ENCODE measurements around the gene TM2D1.

Gene TM2D1

DNA sequence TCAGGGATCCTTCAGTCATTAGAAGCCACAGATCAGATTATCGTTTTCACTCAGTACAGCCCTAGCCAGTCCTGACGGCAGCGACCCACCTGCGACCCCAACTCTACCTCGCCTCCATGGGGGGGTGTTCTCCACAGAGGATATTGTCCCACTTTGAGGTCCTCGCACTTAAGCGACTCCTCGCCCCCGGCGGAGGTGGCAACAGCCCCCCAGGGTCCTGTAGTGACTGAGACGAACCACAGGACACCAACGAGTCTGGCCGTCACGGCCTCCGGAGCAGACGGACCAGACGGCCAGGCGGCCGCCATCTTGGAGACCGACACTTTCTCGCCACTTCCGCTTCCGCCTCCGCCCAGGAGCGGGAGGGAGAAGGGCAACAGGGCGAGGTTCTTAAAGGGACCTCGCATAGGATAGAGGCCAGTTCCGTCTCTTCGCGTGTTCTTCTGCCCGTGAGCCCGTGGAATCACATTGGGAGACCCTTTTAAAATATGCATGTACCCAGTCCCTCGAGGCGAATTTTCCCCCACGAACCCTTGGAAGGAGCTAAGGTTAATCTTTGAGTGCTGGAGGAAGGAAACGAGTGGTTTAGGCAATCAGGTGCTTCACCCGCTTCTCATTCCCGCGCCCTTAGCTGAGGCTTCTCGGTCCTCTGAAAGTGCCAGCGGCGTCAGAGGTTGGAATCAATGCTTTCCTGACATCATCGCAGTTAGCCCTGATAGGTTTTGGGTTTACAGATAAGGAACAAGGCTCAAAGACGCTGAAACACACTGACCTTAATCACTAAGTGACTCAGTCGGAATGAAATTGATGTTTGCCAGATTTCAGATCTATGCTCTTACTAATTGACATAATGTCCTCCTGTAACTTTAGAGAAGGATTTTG is at the start of gene TM2D1:
Gene TM2D1, minus strand, starts transcription at position 329 of the 882 bp plus-strand sequence. Its CDS starts 21 bp downstream, at position 308.
- peaks cover 53% of the 10 kb centered on the region for H3K79me2 ChIP-seq (ENCODE audit: control insufficient read depth, low read length)
- H3K9me2 ChIP-seq (replicated peaks; ENCODE audit: control insufficient read depth, low read length), result no peaks in the 10 kb centered on the region
- no peaks in the 10 kb centered on the region for H3K27me3 ChIP-seq (ENCODE audit: control insufficient read depth, low read length)
- H3K4me2 ChIP-seq (ENCODE audit: low read length), result peak within 1 kb of the TSS; percentile 82
- H3K4me1 ChIP-seq (ENCODE audit: control insufficient read depth, low read length), result peaks cover 24% of the 10 kb centered on the region
- no peaks in the 10 kb centered on the region for H4K20me1 ChIP-seq (ENCODE audit: control insufficient read depth, insufficient read depth, low read depth, low read length)
- H3K36me3 ChIP-seq (ENCODE audit: control insufficient read depth, low read length), result peaks cover 23% of the 10 kb centered on the region
- H3F3A ChIP-seq (ENCODE audit: control insufficient read depth, insufficient read depth), result no peaks in the 10 kb centered on the region; the same call in 1 of the 2 replicates
- no peak for TF ChIP-seq EZH2phosphoT487 (IDR thresholded peaks at IDR 0.05; ENCODE audit: borderline replicate concordance, low read length)
- TF ChIP-seq, protein P1, sequence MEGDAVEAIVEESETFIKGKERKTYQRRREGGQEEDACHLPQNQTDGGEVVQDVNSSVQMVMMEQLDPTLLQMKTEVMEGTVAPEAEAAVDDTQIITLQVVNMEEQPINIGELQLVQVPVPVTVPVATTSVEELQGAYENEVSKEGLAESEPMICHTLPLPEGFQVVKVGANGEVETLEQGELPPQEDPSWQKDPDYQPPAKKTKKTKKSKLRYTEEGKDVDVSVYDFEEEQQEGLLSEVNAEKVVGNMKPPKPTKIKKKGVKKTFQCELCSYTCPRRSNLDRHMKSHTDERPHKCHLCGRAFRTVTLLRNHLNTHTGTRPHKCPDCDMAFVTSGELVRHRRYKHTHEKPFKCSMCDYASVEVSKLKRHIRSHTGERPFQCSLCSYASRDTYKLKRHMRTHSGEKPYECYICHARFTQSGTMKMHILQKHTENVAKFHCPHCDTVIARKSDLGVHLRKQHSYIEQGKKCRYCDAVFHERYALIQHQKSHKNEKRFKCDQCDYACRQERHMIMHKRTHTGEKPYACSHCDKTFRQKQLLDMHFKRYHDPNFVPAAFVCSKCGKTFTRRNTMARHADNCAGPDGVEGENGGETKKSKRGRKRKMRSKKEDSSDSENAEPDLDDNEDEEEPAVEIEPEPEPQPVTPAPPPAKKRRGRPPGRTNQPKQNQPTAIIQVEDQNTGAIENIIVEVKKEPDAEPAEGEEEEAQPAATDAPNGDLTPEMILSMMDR (IDR thresholded peaks at IDR 0.05; ENCODE audit: low read depth, low read length, poor library complexity, severe bottlenecking), result no peak
- peak within 1 kb of the TSS; percentile 51 for H3K27ac ChIP-seq (ENCODE audit: low read depth, low read length)
- H3K9me3 ChIP-seq (ENCODE audit: control insufficient read depth, insufficient read depth, low read length), result no peaks in the 10 kb centered on the region
- peak within 1 kb of the TSS; percentile 88 for H3K4me3 ChIP-seq (ENCODE audit: low read length)

DNA sequence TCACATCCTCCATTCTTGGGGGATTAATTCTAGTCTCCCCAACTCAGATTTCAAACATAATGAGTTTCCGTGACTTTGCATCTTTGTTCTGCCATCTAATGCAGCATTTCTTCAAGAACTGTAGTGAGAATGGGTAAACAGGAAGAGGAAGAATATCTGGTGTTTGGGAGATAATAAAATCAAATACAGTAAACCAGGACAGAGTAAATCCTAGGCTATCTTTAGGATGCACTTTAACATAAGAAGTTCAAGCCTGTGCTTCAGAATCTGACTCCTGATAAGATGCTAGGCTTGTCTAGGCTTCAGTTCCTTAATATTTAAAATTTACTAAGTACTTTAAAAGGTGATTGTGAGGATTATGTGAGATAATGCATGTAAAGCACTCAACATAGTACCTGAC is 45.2 kb upstream of the TM2D1 start:
- no peaks in the 10 kb centered on the region for H3F3A ChIP-seq (ENCODE audit: control insufficient read depth, insufficient read depth)
- H3K27me3 ChIP-seq (ENCODE audit: control insufficient read depth, low read length), result no peaks in the 10 kb centered on the region
- H3K9me2 ChIP-seq (replicated peaks; ENCODE audit: control insufficient read depth, low read length), result no peaks in the 10 kb centered on the region
- H3K4me2 ChIP-seq (ENCODE audit: low read length), result no peak overlapping the region
- no peak for TF ChIP-seq EZH2phosphoT487 (IDR thresholded peaks at IDR 0.05; ENCODE audit: borderline replicate concordance, low read length)
- TF ChIP-seq, protein P1 (IDR thresholded peaks at IDR 0.05; ENCODE audit: low read depth, low read length, poor library complexity, severe bottlenecking), result no peak
- no peak overlapping the region for H3K4me3 ChIP-seq (ENCODE audit: low read length)
- H3K79me2 ChIP-seq (ENCODE audit: control insufficient read depth, low read length), result no peaks in the 10 kb centered on the region
- H4K20me1 ChIP-seq (ENCODE audit: control insufficient read depth, insufficient read depth, low read depth, low read length), result no peaks in the 10 kb centered on the region
- no peaks in the 10 kb centered on the region for H3K4me1 ChIP-seq (ENCODE audit: control insufficient read depth, low read length)
- no peaks in the 10 kb centered on the region for H3K36me3 ChIP-seq (ENCODE audit: control insufficient read depth, low read length)
- H3K27ac ChIP-seq (ENCODE audit: low read depth, low read length), result no peak overlapping the region
- H3K9me3 ChIP-seq (ENCODE audit: control insufficient read depth, insufficient read depth, low read length), result no peaks in the 10 kb centered on the region

DNA sequence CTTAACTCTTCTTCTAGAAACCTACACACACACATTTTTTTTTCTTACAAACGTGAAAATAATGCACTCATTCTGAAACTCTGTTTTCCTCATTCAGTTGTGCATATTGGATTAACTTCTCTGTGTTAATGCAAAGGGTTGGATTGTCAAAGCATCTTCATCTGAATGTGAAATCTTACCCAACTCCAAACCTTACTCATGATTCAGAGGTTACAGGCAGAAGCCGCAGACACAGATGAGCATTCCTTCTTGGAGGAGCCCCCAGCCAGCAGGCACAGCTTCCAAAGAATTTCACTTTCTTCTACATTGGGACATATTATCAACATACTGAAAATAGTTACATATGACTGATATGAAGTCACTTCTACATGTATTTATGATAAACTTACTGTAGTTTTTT is 33.0 kb upstream of the TM2D1 start:
- Histone ChIP-seq H3K9me2 (replicated peaks; ENCODE audit: control insufficient read depth, low read length) (no peaks in the 10 kb centered on the region), H3F3A (ENCODE audit: control insufficient read depth, insufficient read depth) (no peaks in the 10 kb centered on the region), H3K79me2 (ENCODE audit: control insufficient read depth, low read length) (no peaks in the 10 kb centered on the region), H3K9me3 (ENCODE audit: control insufficient read depth, insufficient read depth, low read length) (no peaks in the 10 kb centered on the region), H3K4me1 (ENCODE audit: control insufficient read depth, low read length) (no peaks in the 10 kb centered on the region), H3K4me2 (ENCODE audit: low read length) (no peak overlapping the region), H3K27ac (ENCODE audit: low read depth, low read length) (no peak overlapping the region), H4K20me1 (ENCODE audit: control insufficient read depth, insufficient read depth, low read depth, low read length) (no peaks in the 10 kb centered on the region), H3K27me3 (ENCODE audit: control insufficient read depth, low read length) (no peaks in the 10 kb centered on the region), H3K4me3 (ENCODE audit: low read length) (no peak overlapping the region), H3K36me3 (ENCODE audit: control insufficient read depth, low read length) (no peaks in the 10 kb centered on the region)
- no peak for TF ChIP-seq EZH2phosphoT487 (IDR thresholded peaks at IDR 0.05; ENCODE audit: borderline replicate concordance, low read length)
- TF ChIP-seq, protein P1 (IDR thresholded peaks at IDR 0.05; ENCODE audit: low read depth, low read length, poor library complexity, severe bottlenecking), result no peak
